ENCODE data around the gene ZNF70. TPM values are rescaled to one million over a fixed set of nuclear protein-coding genes. Genes with fewer than 3 reads are reported as not detected.

Gene ZNF70
- total and polyA plus RNA-seq, 7 donors = 0.23 to 5.5 (median 2.6) TPM

DNA sequence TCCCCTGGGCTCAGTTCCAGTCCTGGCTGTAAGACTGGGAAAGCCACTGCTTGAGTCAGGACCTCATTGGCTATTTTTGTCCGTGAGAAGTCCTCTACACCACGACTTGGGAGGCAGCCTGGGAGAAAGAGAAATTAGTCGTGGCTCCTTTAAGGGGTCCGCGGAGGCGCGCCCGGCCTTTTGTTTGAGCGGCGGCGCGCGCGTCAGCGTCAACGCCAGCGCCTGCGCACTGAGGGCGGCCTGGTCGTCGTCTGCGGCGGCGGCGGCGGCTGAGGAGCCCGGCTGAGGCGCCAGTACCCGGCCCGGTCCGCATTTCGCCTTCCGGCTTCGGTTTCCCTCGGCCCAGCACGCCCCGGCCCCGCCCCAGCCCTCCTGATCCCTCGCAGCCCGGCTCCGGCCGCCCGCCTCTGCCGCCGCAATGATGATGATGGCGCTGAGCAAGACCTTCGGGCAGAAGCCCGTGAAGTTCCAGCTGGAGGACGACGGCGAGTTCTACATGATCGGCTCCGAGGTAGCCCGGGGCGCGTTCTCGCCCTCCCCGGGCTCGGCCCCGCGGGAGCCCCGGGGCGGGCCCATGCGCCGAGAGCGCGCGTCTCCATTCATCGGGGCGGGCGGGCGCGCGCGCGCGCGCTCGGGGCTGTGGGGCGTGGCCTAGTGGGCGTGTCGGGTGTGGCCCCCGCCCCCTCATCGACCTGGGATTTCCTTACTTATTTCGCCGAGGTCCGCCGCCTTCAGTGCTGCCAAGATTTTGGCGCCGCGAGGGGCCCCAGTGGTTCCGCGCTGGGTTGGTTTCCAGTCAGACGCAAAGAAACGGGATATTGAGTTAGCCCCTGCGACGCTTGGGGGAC lies 36.1 kb upstream of the ZNF70 start, which contains the start of gene SMARCB1:
Gene SMARCB1, plus strand, starts transcription at position 215 of the 848 bp plus-strand sequence. Its CDS starts 204 bp downstream, at position 419.
- intact Hi-C loops (cut with DNase I) = loop anchor here (2.0 kb wide), 1 partner anchor 18 kb away; no protein-coding TSS in a partner anchor
- DNase-seq = peak; percentile 96
- Histone ChIP-seq H3K36me3 (peaks cover 0 to 2% (median under 1%) of the 10 kb centered on the region in 4 donors), H3K27me3 (no peaks in the 10 kb centered on the region), H3K4me3 (peak within 1 kb of the TSS; percentile 88 to 99 (median 97)), H3K27ac (peak within 1 kb of the TSS; percentile 99 to 100 (median 100)), H3K9me3 (no peaks in the 10 kb centered on the region), H3K4me1 (peaks cover 0 to 54% (median 47%) of the 10 kb centered on the region in 4 donors)
- WGBS, 2 donors = 0% methylated on average over 97 of the region's 97 CpGs
- TF ChIP-seq, protein P1, sequence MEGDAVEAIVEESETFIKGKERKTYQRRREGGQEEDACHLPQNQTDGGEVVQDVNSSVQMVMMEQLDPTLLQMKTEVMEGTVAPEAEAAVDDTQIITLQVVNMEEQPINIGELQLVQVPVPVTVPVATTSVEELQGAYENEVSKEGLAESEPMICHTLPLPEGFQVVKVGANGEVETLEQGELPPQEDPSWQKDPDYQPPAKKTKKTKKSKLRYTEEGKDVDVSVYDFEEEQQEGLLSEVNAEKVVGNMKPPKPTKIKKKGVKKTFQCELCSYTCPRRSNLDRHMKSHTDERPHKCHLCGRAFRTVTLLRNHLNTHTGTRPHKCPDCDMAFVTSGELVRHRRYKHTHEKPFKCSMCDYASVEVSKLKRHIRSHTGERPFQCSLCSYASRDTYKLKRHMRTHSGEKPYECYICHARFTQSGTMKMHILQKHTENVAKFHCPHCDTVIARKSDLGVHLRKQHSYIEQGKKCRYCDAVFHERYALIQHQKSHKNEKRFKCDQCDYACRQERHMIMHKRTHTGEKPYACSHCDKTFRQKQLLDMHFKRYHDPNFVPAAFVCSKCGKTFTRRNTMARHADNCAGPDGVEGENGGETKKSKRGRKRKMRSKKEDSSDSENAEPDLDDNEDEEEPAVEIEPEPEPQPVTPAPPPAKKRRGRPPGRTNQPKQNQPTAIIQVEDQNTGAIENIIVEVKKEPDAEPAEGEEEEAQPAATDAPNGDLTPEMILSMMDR (IDR thresholded peaks at IDR 0.05) = no peak
- TF ChIP-seq POLR2A (IDR thresholded peaks at IDR 0.05) (peak in 1 of 2 donors; percentile 55), POLR2AphosphoS5 (IDR thresholded peaks at IDR 0.05) (peak; percentile 46 to 81 (median 66)), EP300 (IDR thresholded peaks at IDR 0.05) (no peak)

- Histone ChIP-seq H3K36me3 (no peaks in the 10 kb centered on the region), H3K4me1 (peaks cover 0 to 47% (median 41%) of the 10 kb centered on the region in 4 donors), H3K27ac (peak overlapping the region; percentile 99 to 100 (median 100)), H3K27me3 (no peaks in the 10 kb centered on the region), H3K9me3 (no peaks in the 10 kb centered on the region), H3K4me3 (peak overlapping the region; percentile 5 to 99 (median 97))
- TF ChIP-seq POLR2AphosphoS5 (IDR thresholded peaks at IDR 0.05) = no peak
- TF ChIP-seq POLR2A (IDR thresholded peaks at IDR 0.05) = no peak
- TF ChIP-seq, protein P1 (IDR thresholded peaks at IDR 0.05) = no peak
- no peak for TF ChIP-seq EP300 (IDR thresholded peaks at IDR 0.05)
- intact Hi-C loops (cut with DNase I) = loop anchor here (2.0 kb wide), 1 partner anchor 17 kb away; no protein-coding TSS in a partner anchor
- DNase-seq = no peak
- WGBS, 2 donors = 53 to 59% methylated on average over 9 of the region's 9 CpGs
Observed at GRCh38 chr22:23786261-23786710, 35.4 kb upstream of the ZNF70 start.

GRCh38 chr22:23784215-23784732 lies 33.4 kb upstream of the ZNF70 start:
- 20 to 46% methylated on average over 8 of the region's 8 CpGs for WGBS, 2 donors
- no peaks in the 10 kb centered on the region for H3K36me3 ChIP-seq
- H3K9me3 ChIP-seq = no peaks in the 10 kb centered on the region
- no peaks in the 10 kb centered on the region for H3K27me3 ChIP-seq
- TF ChIP-seq, protein P1 (IDR thresholded peaks at IDR 0.05) = no peak
- no peak for TF ChIP-seq POLR2AphosphoS5 (IDR thresholded peaks at IDR 0.05)
- TF ChIP-seq EP300 (IDR thresholded peaks at IDR 0.05) = no peak
- TF ChIP-seq POLR2A (IDR thresholded peaks at IDR 0.05) = no peak
- H3K4me3 ChIP-seq = no peak overlapping the region
- no peak for DNase-seq
- peaks cover 0 to 27% (median 25%) of the 10 kb centered on the region in 4 donors for H3K4me1 ChIP-seq
- intact Hi-C loops (cut with DNase I) = no loop called here
- H3K27ac ChIP-seq = peak overlapping the region in 1 of 4 donors; percentile 6

DNA sequence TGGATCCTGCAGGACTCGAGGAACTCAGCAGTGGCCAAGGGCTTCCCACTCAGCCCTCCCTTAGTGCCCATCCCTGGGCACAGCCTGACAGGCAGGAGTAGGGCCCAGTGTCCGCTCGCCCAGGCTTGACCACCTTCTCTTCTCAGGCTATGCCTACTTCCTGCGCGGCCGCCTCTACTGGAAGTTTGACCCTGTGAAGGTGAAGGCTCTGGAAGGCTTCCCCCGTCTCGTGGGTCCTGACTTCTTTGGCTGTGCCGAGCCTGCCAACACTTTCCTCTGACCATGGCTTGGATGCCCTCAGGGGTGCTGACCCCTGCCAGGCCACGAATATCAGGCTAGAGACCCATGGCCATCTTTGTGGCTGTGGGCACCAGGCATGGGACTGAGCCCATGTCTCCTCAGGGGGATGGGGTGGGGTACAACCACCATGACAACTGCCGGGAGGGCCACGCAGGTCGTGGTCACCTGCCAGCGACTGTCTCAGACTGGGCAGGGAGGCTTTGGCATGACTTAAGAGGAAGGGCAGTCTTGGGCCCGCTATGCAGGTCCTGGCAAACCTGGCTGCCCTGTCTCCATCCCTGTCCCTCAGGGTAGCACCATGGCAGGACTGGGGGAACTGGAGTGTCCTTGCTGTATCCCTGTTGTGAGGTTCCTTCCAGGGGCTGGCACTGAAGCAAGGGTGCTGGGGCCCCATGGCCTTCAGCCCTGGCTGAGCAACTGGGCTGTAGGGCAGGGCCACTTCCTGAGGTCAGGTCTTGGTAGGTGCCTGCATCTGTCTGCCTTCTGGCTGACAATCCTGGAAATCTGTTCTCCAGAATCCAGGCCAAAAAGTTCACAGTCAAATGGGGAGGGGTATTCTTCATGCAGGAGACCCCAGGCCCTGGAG lies 32.6 kb upstream of the ZNF70 start:
- H3K4me1 ChIP-seq = peaks cover 0 to 22% (median 20%) of the 10 kb centered on the region in 4 donors
- 74 to 83% methylated on average over 15 of the region's 15 CpGs for WGBS, 2 donors
- H3K27me3 ChIP-seq = no peaks in the 10 kb centered on the region
- H3K4me3 ChIP-seq = no peak overlapping the region
- H3K9me3 ChIP-seq = no peaks in the 10 kb centered on the region
- no peak for TF ChIP-seq EP300 (IDR thresholded peaks at IDR 0.05)
- TF ChIP-seq, protein P1 (IDR thresholded peaks at IDR 0.05) = no peak
- TF ChIP-seq POLR2A (IDR thresholded peaks at IDR 0.05) = no peak
- TF ChIP-seq POLR2AphosphoS5 (IDR thresholded peaks at IDR 0.05) = no peak
- intact Hi-C loops (cut with DNase I) = no loop called here
- no peaks in the 10 kb centered on the region for H3K36me3 ChIP-seq
- H3K27ac ChIP-seq = no peak overlapping the region
- DNase-seq = no peak
